ENCODE data around the gene CACNA1D. TPM values are rescaled to one million over a fixed set of nuclear protein-coding genes. Genes with fewer than 3 reads are reported as not detected.
"Not testable (repeated sequence)": the region's sequence is repeated elsewhere in the genome, so short reads cannot be mapped to it uniquely, and the experiment has no call there.

CACNA1D gene
- 1.1 and 2.3 TPM in 2 replicates for total RNA-seq
- long read RNA-seq: 0 reads

DNA sequence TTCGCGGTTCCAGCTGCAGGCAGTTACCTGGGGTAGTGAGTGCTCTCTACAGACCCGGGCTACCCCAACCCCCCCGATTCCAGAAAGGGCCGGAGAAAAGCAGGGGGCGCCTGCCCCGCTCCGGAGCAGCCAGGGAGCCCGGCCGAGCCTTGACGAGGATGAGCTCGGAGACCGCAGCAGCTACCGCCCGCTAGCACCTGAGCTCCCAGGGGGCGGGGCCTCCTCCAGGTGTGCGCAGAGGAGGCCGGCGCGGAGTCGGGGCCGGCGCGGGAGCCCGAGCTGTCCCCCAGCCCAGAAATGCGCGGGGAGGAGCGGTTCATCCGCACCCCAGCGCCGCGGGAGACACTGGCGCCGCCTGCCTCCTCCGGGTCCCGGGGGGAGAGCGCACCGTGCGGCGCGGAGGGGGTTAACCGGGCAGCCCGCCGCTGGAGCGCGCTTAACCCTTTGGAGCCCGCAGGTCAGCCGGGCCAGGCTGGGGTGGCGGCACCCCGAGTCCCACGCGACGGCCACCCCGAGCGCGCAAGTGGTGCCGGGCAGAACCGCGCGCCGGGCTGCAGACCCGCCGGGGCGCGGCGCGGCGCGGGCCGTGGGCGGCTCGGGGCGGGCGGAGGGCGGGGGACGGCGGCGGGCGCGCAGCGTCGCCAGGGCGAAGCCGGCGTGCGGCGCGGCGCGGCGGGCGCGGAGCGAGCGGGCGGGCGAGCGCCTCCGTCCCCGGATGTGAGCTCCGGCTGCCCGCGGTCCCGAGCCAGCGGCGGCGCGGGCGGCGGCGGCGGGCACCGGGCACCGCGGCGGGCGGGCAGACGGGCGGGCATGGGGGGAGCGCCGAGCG is at the start of gene CACNA1D:
Gene CACNA1D (plus strand): TSS at position 649 of the 829 bp plus-strand sequence. CDS start 556 bp downstream, outside the sequence.
- Mint-ChIP-seq H3K27ac (ENCODE audit: unreplicated experiment) (no peak within 1 kb of the TSS), H3K36me3 (ENCODE audit: low read depth) (no peaks in the 10 kb centered on the region), H3K4me3 (peak within 1 kb of the TSS; percentile 83), H3K27me3 (ENCODE audit: low read depth) (peaks cover 73% of the 10 kb centered on the region), H3K4me1 (peaks cover 35% of the 10 kb centered on the region), H3K9me3 (no peaks in the 10 kb centered on the region)
- DNase-seq (ENCODE audit: low read depth, low spot score): peak; percentile 30
- TF ChIP-seq, protein P1, sequence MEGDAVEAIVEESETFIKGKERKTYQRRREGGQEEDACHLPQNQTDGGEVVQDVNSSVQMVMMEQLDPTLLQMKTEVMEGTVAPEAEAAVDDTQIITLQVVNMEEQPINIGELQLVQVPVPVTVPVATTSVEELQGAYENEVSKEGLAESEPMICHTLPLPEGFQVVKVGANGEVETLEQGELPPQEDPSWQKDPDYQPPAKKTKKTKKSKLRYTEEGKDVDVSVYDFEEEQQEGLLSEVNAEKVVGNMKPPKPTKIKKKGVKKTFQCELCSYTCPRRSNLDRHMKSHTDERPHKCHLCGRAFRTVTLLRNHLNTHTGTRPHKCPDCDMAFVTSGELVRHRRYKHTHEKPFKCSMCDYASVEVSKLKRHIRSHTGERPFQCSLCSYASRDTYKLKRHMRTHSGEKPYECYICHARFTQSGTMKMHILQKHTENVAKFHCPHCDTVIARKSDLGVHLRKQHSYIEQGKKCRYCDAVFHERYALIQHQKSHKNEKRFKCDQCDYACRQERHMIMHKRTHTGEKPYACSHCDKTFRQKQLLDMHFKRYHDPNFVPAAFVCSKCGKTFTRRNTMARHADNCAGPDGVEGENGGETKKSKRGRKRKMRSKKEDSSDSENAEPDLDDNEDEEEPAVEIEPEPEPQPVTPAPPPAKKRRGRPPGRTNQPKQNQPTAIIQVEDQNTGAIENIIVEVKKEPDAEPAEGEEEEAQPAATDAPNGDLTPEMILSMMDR (conservative IDR thresholded peaks at IDR 0.05): no peak

- Mint-ChIP-seq H3K4me3 (no peak overlapping the region), H3K9me3 (no peaks in the 10 kb centered on the region), H3K27ac (ENCODE audit: unreplicated experiment) (no peak overlapping the region), H3K4me1 (no peaks in the 10 kb centered on the region), H3K27me3 (ENCODE audit: low read depth) (peaks cover 25% of the 10 kb centered on the region), H3K36me3 (ENCODE audit: low read depth) (no peaks in the 10 kb centered on the region)
- TF ChIP-seq, protein P1 (conservative IDR thresholded peaks at IDR 0.05): no peak
- no peak for DNase-seq (ENCODE audit: low read depth, low spot score)
These were observed 37.3 kb upstream of the CACNA1D start for GRCh38 chr3:53457068-53457467.

- H3K4me3 Mint-ChIP-seq: no peak overlapping the region
- TF ChIP-seq, protein P1 (conservative IDR thresholded peaks at IDR 0.05): no peak
- H3K4me1 Mint-ChIP-seq: no peaks in the 10 kb centered on the region
- no peak overlapping the region for H3K27ac Mint-ChIP-seq (ENCODE audit: unreplicated experiment)
- no peak for DNase-seq (ENCODE audit: low read depth, low spot score)
- H3K9me3 Mint-ChIP-seq: no peaks in the 10 kb centered on the region
- H3K36me3 Mint-ChIP-seq (ENCODE audit: low read depth): no peaks in the 10 kb centered on the region
- peaks cover 29% of the 10 kb centered on the region for H3K27me3 Mint-ChIP-seq (ENCODE audit: low read depth)
These were observed 34.1 kb upstream of the CACNA1D start for GRCh38 chr3:53460326-53460725.

DNA sequence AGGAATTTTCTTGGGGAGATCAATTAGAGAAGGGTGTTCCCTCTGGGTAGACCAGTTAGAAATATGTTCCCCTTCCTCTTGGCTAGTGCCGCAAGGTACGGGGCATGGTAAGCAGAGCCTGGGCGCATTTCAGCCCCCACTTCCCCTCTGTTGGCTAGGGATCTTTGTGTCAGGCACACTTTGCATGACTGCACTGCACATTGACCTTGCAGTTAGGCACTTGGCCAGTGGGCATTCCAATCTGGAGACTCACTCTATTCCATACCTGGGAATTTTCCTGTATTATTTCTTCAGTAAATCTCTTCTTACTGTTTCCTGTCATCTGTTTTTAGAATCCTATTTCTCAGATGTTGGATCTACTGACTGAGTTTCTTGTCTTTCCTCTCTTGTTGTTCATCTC is 30.0 kb upstream of the CACNA1D start:
- Mint-ChIP-seq H3K9me3 (peaks cover 3% of the 10 kb centered on the region), H3K27ac (ENCODE audit: unreplicated experiment) (no peak overlapping the region), H3K4me1 (no peaks in the 10 kb centered on the region), H3K4me3 (no peak overlapping the region), H3K36me3 (ENCODE audit: low read depth) (no peaks in the 10 kb centered on the region), H3K27me3 (ENCODE audit: low read depth) (peaks cover 29% of the 10 kb centered on the region)
- TF ChIP-seq, protein P1 (conservative IDR thresholded peaks at IDR 0.05): no peak
- DNase-seq (ENCODE audit: low read depth, low spot score): no peak

DNA sequence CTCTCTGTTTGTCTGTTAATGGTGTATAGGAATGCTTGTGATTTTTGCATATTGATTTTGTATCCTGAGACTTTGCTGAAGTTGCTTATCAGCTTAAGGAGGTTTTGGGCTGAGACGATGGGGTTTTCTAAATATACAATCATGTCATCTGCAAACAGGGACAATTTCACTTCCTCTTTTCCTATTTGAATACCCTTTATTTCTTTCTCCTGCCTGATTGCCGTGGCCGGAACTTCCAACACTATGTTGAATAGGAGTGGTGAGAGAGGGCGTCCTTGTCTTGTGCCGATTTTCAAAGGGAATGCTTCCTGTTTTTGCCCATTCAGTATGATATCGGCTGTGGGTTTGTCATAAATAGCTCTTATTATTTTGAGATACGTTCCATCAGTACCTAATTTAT is 24.7 kb upstream of the CACNA1D start:
- not testable (repeated sequence) for H3K9me3 Mint-ChIP-seq; H3K4me3 Mint-ChIP-seq; H3K36me3 Mint-ChIP-seq (ENCODE audit: low read depth); H3K27ac Mint-ChIP-seq (ENCODE audit: unreplicated experiment); DNase-seq (ENCODE audit: low read depth, low spot score); H3K4me1 Mint-ChIP-seq
- peaks cover 32% of the 10 kb centered on the region for H3K27me3 Mint-ChIP-seq (ENCODE audit: low read depth)

GRCh38 chr3:53473422-53473821 is 21.0 kb upstream of the CACNA1D start:
- peaks cover 4% of the 10 kb centered on the region for H3K36me3 Mint-ChIP-seq (ENCODE audit: low read depth)
- peaks cover 5% of the 10 kb centered on the region for H3K4me1 Mint-ChIP-seq
- no peak overlapping the region for H3K4me3 Mint-ChIP-seq
- H3K27ac Mint-ChIP-seq (ENCODE audit: unreplicated experiment): no peak overlapping the region
- peaks cover 27% of the 10 kb centered on the region for H3K27me3 Mint-ChIP-seq (ENCODE audit: low read depth)
- no peak for DNase-seq (ENCODE audit: low read depth, low spot score)
- H3K9me3 Mint-ChIP-seq: peaks cover 8% of the 10 kb centered on the region
- TF ChIP-seq, protein P1 (conservative IDR thresholded peaks at IDR 0.05): no peak

DNA sequence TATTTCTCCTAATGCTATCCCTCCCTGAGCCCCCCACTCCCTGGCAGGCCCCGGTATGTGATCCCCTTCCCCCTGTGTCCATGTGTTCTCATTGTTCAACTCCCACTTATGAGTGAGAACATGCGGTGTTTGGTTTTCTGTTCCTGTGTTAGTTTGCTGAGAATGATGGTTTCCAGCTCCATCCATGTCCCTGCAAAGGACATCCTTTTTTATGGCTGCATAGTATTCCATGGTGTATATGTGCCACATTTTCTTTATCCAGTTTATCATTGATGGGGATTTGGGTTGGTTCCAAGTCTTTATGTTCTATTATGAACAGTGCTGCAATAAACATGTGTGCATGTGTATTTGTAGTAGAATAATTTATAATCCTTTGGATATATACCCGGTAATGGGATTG is 18.0 kb upstream of the CACNA1D start:
- DNase-seq (ENCODE audit: low read depth, low spot score); H3K4me3 Mint-ChIP-seq; H3K9me3 Mint-ChIP-seq; H3K27ac Mint-ChIP-seq (ENCODE audit: unreplicated experiment); H3K36me3 Mint-ChIP-seq (ENCODE audit: low read depth): not testable (repeated sequence)
- H3K4me1 Mint-ChIP-seq: peaks cover 15% of the 10 kb centered on the region
- H3K27me3 Mint-ChIP-seq (ENCODE audit: low read depth): peaks cover 16% of the 10 kb centered on the region

- not testable (repeated sequence) for H3K9me3 Mint-ChIP-seq; DNase-seq (ENCODE audit: low read depth, low spot score); H3K36me3 Mint-ChIP-seq (ENCODE audit: low read depth); H3K4me3 Mint-ChIP-seq; H3K27ac Mint-ChIP-seq (ENCODE audit: unreplicated experiment)
- H3K4me1 Mint-ChIP-seq: peaks cover 15% of the 10 kb centered on the region
- peaks cover 17% of the 10 kb centered on the region for H3K27me3 Mint-ChIP-seq (ENCODE audit: low read depth)
These were observed 16.7 kb upstream of the CACNA1D start for GRCh38 chr3:53477689-53478088.

Data from neural crest cell (in vitro differentiated cells).